ENCODE data around the gene MBP.

DNA sequence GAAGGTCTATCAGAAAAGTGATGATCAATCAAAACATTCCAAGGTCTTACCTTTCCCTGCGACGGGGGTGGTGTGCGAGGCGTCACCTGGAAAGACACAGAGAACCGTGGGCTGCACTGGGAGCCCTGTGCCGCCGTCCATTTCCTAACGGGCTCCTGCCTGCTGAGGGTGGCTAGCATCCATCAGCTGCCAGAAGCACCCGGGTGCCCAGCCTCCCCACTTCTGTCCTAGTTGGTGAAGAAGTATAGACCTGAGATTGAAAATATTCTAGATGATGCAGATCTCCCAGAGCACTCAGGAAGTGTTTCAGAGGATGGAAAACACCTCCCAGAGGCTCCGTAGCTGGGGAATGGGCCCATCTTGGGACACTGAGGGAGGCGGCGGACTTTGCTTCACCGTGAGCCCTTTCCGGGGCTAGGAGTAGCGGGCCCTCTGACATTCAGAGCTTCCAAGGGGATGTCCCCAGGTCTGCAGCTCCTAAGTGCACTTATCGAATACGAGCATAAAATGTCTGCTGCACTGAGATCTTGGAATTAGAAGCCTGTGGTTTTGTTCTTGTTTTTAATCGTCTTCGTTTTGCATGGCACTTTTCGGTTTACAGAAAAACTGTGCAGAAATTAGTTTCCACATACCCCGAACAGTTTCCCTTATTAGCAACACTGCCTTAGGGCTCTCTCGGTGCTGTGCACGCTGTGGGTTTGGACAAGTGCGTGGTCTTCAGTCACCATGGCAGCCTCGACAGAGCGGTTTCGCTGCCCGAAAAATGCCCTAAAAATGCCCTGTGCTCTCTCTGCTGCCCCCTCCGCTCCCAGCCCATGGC, 143.5 kb downstream of the MBP start:
- TF ChIP-seq CTCF (conservative IDR thresholded peaks at IDR 0.05 in 1 of 2, IDR thresholded peaks at IDR 0.05 in 1 of 2; ENCODE audit: low read depth in 1 of 2, low read length in 2 of 2): no peak
- no peak for TF ChIP-seq EZH2 (IDR thresholded peaks at IDR 0.05; ENCODE audit: low read length, missing control alignments)
